Measurements from ENCODE around the gene MRGPRE. TPM values are rescaled to one million over a fixed set of nuclear protein-coding genes. Genes with fewer than 3 reads are reported as not detected.

MRGPRE gene
- polyA plus RNA-seq, 1 donor: not detected

DNA sequence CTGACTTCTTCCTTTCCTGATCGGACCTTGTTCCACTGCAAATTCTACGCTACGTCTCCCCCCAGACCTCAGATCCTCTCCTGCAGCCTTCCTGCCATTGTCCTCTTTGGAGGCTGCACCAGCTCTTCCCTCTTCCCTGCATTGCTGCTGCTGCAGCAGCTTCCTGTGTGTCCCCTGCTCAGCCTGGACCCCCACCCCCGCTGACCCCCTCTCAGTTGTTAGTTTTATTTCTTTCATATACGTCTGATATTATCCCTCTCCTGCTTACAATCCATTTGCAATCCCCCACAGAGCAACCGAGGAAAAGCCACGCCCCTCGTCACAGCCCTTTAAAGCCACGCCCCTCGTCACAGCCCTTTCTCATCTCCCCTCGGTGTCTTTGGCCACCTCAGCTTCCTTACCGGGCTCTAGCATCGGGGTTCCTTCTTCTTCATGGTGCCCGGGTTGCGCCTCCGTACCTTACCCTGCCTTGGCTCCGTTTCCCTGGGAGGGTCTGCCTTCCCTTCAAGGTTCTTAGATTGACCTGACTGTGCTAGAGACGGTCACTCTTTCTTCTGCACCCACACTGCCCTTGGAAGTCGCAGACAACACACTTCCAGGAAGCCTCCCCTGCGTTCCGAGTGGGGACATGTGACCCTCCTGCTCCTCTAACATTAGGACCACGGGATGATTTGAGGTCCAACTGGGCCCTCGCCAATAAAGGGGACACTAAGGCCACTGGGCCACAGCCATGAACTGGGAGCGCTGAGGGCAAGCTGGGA lies 18.4 kb downstream of the MRGPRE start:
- no peak for DNase-seq

GRCh38 chr11:3208272-3208671 lies 23.9 kb downstream of the MRGPRE start:
- DNase-seq: no peak

- no peak for DNase-seq
Observed at GRCh38 chr11:3207526-3208189, 24.6 kb downstream of the MRGPRE start.

GRCh38 chr11:3206922-3207204 lies 25.4 kb downstream of the MRGPRE start:
- DNase-seq: no peak

DNA sequence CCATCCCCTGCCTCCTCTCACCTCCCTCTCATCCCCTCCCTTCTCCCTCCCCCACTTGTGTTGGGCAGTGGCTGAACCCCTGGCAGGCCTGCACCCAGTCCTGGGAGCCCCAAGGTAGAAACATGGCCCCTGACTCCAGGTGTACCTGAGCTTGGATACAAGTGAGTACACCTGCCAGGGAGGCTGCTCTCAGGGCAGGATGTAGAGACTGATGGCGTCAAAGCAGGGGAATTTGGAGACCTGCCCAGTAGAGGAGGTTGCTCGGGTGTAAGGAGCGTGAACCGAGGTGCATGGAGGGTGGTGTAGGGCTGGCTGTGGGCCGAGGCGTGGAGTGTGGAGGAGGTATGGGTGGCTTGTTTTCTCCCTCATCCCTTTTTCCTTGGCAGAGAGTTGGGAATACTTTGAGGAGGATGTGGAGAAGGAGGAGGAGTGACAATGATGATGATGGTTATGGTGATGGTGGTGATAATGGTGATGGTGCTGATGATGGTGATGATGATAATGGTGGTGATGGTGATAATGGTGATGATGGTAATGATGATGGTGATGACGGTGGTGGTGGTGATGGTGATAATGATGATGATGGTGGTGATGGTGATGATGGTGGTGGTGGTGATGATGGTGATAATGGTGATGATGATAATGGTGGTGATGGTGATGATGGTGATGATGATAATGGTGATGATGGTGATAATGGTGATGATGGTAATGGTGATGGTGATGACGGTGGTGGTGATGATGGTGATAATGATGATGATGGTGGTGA lies 25.9 kb downstream of the MRGPRE start:
- DNase-seq: no peak

GRCh38 chr11:3205261-3206155 lies 26.7 kb downstream of the MRGPRE start:
- no peak for DNase-seq

- DNase-seq: no peak
Observed at GRCh38 chr11:3204141-3205015, 27.8 kb downstream of the MRGPRE start.

GRCh38 chr11:3203221-3204043 lies 28.8 kb downstream of the MRGPRE start:
- DNase-seq: no peak

DNA sequence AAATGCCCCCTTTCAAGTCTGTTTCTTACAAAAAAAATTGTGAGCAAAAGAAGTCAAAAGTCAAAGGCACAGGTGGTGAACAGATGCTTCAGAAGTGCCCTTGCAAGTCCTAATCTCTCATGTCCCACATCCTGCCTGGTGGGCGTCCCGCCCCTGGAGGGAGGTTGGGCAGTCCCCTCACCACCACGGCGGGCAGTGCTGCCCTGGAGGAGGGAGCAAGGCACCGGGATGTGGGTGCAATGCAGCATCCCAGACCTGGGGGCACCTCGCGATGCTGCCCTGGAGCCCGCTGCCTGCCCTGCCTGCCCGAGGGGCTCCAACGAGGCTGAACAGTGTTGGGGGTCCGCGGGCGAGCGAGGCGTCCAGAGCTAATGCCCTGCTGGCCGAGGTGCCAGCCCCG lies 29.5 kb downstream of the MRGPRE start:
- no peak for DNase-seq

- DNase-seq: no peak
Observed at GRCh38 chr11:3202305-3202704, 29.9 kb downstream of the MRGPRE start.

DNA sequence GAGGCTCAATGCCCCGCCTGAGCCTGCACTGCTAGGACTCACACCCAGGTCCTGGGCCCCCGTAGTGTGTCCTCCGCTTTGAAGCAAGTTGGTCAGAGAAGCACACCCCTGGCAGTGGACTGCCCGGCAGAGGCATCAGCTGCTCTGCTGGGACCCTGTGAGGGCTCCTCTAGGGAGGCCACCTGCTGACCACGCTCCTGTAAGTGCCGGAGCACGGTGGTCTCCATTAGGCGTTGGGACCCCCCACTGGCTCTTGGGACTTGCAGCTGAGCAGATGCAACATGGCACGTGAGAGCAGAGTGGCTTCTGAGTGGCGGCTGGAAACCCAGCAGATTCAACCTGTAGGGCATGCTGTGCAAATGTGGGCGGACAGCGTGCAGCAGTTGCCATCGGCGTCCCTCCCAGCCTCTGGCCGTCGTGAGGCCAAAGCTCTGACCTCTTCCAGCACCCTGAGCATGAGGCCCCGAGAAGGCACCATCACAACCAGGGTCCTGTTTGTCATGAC lies 30.5 kb downstream of the MRGPRE start:
- no peak for DNase-seq

GRCh38 chr11:3201112-3201581 lies 31.1 kb downstream of the MRGPRE start:
- DNase-seq: no peak

DNA sequence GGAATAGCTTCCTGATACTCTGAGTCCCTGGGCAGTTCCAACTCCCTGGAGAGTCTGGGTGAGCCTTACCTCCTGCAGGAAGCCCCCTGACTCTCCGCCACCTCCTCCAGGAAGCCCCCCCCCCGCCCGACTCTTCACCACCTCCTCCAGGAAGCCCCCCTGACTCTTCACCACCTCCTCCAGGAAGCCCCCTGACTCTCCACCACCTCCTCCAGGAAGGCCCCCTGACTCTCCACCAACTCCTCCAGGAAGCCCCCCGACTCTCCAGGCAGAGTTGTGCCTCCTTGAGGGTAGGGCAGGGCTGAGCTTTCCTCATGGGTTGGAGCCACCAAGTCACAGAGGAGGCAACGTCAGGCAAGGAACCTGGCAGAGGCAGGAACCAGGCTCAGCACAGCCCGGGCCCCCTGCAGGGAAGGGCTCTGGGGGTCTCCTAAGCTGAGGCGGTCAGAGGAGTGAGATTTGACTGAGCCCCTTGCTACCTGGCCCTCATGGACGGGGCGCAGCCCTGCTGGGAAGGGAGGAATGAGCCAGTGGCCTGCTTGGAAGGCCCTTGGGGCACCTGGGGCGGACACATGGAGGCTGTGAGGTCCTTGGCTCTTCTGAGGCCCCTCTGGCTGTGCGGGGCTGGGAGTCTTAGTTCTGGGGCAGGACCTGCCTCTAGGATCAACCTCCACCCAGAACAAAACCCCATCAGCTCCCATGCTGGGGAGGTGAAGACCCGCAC lies 31.7 kb downstream of the MRGPRE start:
- DNase-seq: no peak

DNA sequence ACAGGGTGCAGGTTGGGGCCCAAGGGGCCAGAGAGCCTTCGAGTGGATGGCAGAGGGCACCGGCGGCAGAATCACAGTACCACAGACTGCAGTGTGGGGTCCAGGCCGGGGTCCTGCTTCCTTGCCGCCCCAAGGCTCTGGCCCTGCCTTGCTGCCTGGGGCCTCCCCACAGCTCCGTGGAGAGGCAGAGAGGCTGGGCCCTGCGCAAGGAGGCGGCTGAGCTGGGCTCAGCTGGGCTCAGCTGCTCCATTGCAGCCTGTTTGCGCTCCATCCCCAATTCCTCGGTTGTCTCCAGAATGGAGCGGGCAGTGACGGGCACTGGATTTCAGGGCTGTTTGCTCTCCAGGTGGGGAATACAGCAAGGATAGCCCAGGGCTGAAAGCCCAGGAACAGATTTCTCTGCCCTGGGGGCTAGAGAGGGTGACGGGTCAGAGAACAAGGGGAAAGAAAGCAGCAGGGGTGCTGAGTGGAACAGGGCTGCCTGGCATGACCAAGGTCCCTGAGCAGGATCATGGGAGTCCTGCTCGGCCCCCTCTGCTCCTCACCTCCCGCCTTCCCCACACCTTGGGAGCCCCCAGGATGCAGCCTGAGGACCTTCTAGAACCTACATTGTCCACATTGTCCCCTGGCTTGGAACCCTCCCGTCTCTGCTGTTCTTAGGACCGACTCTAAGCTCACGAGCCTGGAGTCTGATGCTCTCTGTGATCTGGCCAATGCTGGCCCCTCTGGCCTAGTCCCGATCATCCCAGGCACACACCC lies 32.5 kb downstream of the MRGPRE start:
- no peak for DNase-seq

- no peak for DNase-seq
Observed at GRCh38 chr11:3198815-3199214, 33.4 kb downstream of the MRGPRE start.

GRCh38 chr11:3197878-3198528 lies 34.2 kb downstream of the MRGPRE start:
- no peak for DNase-seq

- no peak for DNase-seq
Observed at GRCh38 chr11:3197044-3197695, 35.0 kb downstream of the MRGPRE start.

All from hindlimb muscle (tissue), 1 donor.